ENCODE results near the gene ANO2. TPM values are rescaled to one million over a fixed set of nuclear protein-coding genes. Genes with fewer than 3 reads are reported as not detected.

The ANO2 gene
- total RNA-seq, 4 donors from 2014 or later = 4.0 to 17.9 (median 5.1) TPM

DNA sequence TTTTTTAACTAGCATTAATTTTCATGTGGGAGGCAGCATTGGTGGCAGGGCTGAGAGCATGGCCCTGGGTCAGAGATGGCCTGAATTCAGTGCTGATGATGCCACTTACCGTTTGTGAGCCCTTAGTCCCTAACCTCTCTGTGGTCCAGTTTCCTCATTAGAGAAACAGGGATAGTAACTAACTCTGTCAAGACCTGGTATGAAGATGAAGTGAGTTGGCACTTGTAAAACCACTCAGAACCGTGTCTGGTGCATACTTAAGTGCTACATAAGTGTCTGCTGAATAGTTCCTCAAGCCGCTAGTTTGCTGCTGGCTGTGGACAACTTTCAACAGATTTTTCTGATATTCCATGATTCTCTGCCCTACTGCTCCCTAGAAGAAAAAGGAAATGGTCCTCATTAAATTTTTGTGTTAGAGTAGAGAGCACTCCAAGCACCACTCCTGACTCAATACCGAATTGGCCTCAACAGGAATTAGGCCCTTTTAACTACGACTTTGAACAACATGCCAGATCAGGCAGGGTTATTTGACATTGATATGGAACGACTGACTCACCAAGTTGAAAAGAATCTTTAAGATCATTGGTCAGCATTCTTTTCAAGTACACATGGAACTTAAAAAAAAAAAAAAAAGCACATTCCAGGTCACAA, 250.2 kb downstream of the ANO2 start:
- Histone ChIP-seq H3K36me3 (peaks cover 0 to 5% (median 0%) of the 10 kb centered on the region in 4 donors), H3K27ac (replicated peaks in 1 of 4) (no peak overlapping the region), H3K27me3 (no peaks in the 10 kb centered on the region), H3K4me3 (no peak overlapping the region), H3K9me3 (peaks cover 0 to 11% (median 10%) of the 10 kb centered on the region in 4 donors), H3K4me1 (no peaks in the 10 kb centered on the region)
- no peak for DNase-seq (ENCODE audit: extremely low spot score)
- intact Hi-C loops (cut with DNase I) = no loop called here
- TF ChIP-seq, protein P1, sequence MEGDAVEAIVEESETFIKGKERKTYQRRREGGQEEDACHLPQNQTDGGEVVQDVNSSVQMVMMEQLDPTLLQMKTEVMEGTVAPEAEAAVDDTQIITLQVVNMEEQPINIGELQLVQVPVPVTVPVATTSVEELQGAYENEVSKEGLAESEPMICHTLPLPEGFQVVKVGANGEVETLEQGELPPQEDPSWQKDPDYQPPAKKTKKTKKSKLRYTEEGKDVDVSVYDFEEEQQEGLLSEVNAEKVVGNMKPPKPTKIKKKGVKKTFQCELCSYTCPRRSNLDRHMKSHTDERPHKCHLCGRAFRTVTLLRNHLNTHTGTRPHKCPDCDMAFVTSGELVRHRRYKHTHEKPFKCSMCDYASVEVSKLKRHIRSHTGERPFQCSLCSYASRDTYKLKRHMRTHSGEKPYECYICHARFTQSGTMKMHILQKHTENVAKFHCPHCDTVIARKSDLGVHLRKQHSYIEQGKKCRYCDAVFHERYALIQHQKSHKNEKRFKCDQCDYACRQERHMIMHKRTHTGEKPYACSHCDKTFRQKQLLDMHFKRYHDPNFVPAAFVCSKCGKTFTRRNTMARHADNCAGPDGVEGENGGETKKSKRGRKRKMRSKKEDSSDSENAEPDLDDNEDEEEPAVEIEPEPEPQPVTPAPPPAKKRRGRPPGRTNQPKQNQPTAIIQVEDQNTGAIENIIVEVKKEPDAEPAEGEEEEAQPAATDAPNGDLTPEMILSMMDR (IDR thresholded peaks at IDR 0.05) = no peak
- TF ChIP-seq EP300 (IDR thresholded peaks at IDR 0.05) = no peak
- no peak for TF ChIP-seq POLR2AphosphoS5 (IDR thresholded peaks at IDR 0.05)
- no peak for TF ChIP-seq POLR2A (IDR thresholded peaks at IDR 0.05; ENCODE audit: low read depth)
- 75% methylated on average over 6 of the region's 6 CpGs for WGBS

DNA sequence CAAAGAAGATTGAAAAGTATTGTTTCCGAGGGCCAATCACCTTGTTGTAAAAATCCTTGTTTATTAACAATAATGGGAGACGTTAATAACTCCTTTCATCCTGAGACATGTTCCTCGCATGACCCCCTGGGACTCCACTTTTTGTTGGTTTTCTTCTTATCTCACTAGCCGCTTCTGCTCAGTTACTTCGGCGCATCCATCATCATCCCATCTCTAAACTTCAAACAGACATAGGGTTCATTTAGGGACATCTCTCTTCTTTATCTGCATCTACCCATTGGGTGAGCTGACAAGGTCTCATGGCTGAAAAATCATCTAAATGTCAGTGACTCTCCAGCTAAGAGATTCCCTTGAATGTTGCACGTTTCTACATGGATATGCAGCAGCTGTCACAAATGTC, 252.2 kb downstream of the ANO2 start:
- TF ChIP-seq POLR2AphosphoS5 (IDR thresholded peaks at IDR 0.05) = no peak
- TF ChIP-seq EP300 (IDR thresholded peaks at IDR 0.05) = no peak
- TF ChIP-seq, protein P1 (IDR thresholded peaks at IDR 0.05) = no peak
- TF ChIP-seq POLR2A (IDR thresholded peaks at IDR 0.05; ENCODE audit: low read depth) = no peak
- H3K4me3 ChIP-seq = no peak overlapping the region
- peaks cover 0 to 2% (median 0%) of the 10 kb centered on the region in 4 donors for H3K36me3 ChIP-seq
- no peaks in the 10 kb centered on the region for H3K4me1 ChIP-seq
- no peak for DNase-seq (ENCODE audit: extremely low spot score)
- peaks cover 0 to 7% (median 6%) of the 10 kb centered on the region in 4 donors for H3K9me3 ChIP-seq
- intact Hi-C loops (cut with DNase I) = no loop called here
- no peak overlapping the region for H3K27ac ChIP-seq (replicated peaks in 1 of 4)
- H3K27me3 ChIP-seq = no peaks in the 10 kb centered on the region
- 92% methylated on average over 7 of the region's 7 CpGs for WGBS

DNA sequence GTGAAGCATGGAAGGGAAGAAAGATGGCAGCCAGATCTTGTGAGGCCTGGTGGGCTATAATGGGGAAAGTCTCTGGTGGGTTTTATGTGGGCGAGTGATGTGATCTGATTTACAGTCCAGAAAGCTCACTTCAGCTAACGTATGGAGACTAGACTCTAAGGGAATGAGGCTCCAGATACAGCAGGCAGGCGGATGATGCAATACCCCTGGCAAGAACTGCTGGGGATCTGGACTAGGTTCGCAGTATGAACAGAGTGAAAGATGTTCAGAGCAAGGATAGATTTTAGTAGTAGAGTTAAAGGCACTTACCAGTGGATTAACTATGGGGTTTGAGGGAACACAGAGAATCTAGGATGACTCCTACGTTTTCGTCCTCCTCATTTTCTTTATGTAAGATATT, 253.1 kb downstream of the ANO2 start:
- WGBS = 75% methylated on average over 6 of the region's 6 CpGs
- Histone ChIP-seq H3K4me1 (no peaks in the 10 kb centered on the region), H3K27me3 (no peaks in the 10 kb centered on the region), H3K9me3 (no peaks in the 10 kb centered on the region), H3K27ac (replicated peaks in 1 of 4) (no peak overlapping the region), H3K4me3 (no peak overlapping the region), H3K36me3 (no peaks in the 10 kb centered on the region)
- DNase-seq (ENCODE audit: extremely low spot score) = no peak
- intact Hi-C loops (cut with DNase I) = no loop called here
- no peak for TF ChIP-seq POLR2A (IDR thresholded peaks at IDR 0.05; ENCODE audit: low read depth)
- TF ChIP-seq EP300 (IDR thresholded peaks at IDR 0.05) = no peak
- no peak for TF ChIP-seq POLR2AphosphoS5 (IDR thresholded peaks at IDR 0.05)
- TF ChIP-seq, protein P1 (IDR thresholded peaks at IDR 0.05) = no peak

DNA sequence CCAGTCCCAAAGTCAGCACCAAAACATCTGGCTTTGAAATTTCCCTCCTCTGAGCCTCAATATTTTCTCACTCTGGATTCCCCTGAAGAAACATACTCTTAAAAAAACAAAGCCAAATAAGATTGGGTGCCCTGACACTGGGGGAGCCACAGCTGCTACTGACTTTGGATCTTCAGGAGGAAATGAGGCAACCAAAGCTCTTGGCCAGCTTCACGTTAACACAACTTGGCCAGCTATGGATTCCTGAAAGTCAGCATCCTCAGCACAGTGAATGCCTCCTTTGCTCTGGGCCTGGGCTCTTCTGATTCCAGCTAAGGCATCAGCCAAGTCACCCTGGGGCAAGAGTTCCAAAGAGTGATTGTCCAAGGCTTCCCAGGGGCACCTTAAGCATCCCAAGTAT, 254.8 kb downstream of the ANO2 start:
- TF ChIP-seq, protein P1 (IDR thresholded peaks at IDR 0.05) = no peak
- TF ChIP-seq EP300 (IDR thresholded peaks at IDR 0.05) = no peak
- TF ChIP-seq POLR2A (IDR thresholded peaks at IDR 0.05; ENCODE audit: low read depth) = no peak
- TF ChIP-seq POLR2AphosphoS5 (IDR thresholded peaks at IDR 0.05) = no peak
- no peak for DNase-seq (ENCODE audit: extremely low spot score)
- Histone ChIP-seq H3K4me3 (no peak overlapping the region), H3K36me3 (no peaks in the 10 kb centered on the region), H3K27ac (replicated peaks in 1 of 4) (no peak overlapping the region), H3K27me3 (no peaks in the 10 kb centered on the region), H3K4me1 (no peaks in the 10 kb centered on the region), H3K9me3 (no peaks in the 10 kb centered on the region)
- intact Hi-C loops (cut with DNase I) = no loop called here
- 67% methylated on average over 1 of the region's 1 CpG for WGBS

DNA sequence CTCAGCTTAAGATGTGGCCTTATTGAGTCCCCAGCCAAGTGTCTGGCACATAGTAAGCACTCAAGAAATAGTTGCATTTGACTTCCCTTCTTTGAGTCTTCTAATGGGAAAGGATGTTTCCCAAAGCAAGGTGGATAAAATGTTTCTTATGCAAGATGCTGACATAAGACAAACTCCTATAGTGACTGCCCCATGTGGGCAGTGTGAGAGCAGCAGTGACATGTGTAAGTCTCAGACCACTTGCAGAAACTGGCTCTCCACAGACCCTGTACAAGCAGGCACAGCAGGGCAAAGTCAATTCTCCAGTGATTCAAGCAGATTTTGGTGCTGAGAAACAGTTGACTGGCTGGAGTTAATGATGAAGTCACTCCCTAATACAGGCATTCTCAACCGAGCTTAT, 255.3 kb downstream of the ANO2 start:
- DNase-seq (ENCODE audit: extremely low spot score) = no peak
- TF ChIP-seq EP300 (IDR thresholded peaks at IDR 0.05) (no peak), POLR2A (IDR thresholded peaks at IDR 0.05; ENCODE audit: low read depth) (no peak), POLR2AphosphoS5 (IDR thresholded peaks at IDR 0.05) (no peak)
- TF ChIP-seq, protein P1 (IDR thresholded peaks at IDR 0.05) = no peak
- H3K9me3 ChIP-seq = no peaks in the 10 kb centered on the region
- H3K27ac ChIP-seq (replicated peaks in 1 of 4) = no peak overlapping the region
- H3K27me3 ChIP-seq = peaks cover 0 to 3% (median 0%) of the 10 kb centered on the region in 4 donors
- intact Hi-C loops (cut with DNase I) = no loop called here
- 82% methylated on average over 1 of the region's 1 CpG for WGBS
- no peaks in the 10 kb centered on the region for H3K4me1 ChIP-seq
- no peaks in the 10 kb centered on the region for H3K36me3 ChIP-seq
- no peak overlapping the region for H3K4me3 ChIP-seq
